ENCODE measurements around the gene ST6GALNAC5.
"Not testable (repeated sequence)": the region's sequence is repeated elsewhere in the genome, so short reads cannot be mapped to it uniquely, and the experiment has no call there.

The ST6GALNAC5 gene

GRCh38 chr1:76959556-76959955 is 92.3 kb downstream of the ST6GALNAC5 start:
- POLR2A ChIA-PET (ENCODE audit: low non-redundant PET), result no interaction called here
- TF ChIP-seq CTCF (conservative IDR thresholded peaks at IDR 0.05; ENCODE audit: low read depth), result no peak
- CTCF ChIA-PET, result interaction anchor here (0.6 kb wide), 1 partner anchor 940 kb away, joined by 3 read pairs; no protein-coding TSS in a partner anchor
- no peak for DNase-seq (ENCODE audit: low spot score)
- H3K27ac ChIP-seq, result no peak overlapping the region

DNA sequence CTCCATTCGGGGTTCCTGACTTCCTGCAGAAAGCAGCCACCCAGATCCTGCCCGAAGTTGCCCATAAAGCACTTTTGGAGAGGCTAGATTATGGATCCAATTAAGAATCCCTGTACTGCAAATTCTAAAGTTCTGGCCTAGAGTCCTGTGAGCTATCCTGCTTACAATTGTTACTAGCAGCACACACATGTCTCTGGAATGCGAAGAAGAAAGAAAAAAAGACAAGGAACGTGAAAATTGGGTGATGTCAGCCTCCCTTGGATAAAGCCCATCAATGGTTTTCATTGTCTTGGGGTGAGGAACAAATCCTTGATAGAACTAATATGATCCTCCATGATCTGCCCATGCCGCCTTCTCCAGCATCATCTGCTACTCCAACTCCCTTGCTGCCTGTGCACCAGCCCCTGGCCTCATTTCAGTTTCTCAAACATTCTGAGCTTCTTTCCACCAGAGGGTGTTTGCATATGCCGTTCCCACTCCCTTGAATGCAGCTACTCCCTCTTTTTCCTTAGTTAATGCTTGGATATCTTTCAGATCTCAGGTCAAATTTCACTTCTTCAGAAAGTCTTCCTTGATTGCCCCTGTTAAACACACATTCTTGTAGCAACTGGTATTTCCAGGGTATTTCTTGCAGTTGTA is 94.0 kb downstream of the ST6GALNAC5 start:
- no peak overlapping the region for H3K27ac ChIP-seq
- DNase-seq (ENCODE audit: low spot score), result no peak
- ChIA-PET CTCF (no interaction called here), POLR2A (ENCODE audit: low non-redundant PET) (no interaction called here)
- no peak for TF ChIP-seq CTCF (conservative IDR thresholded peaks at IDR 0.05; ENCODE audit: low read depth)

DNA sequence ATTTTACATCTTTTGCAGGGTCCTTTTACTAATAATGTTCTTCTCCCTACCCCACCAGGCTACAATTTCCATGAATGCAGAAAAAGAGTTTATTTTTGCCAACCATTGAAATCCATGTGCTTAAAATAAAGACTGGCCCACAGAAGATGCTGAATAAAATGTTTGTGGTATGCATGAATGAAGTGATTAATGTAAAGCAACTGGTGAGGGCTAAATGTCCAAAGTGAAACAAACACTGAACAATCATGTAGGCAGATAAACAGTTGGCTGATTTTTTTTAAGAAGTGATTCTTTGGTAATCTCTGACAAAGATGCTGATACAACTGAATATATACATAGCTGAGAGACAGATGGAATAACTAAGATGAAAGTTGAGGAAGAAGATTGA is 94.5 kb downstream of the ST6GALNAC5 start:
- DNase-seq (ENCODE audit: low spot score), result no peak
- no peak overlapping the region for H3K27ac ChIP-seq
- TF ChIP-seq CTCF (conservative IDR thresholded peaks at IDR 0.05; ENCODE audit: low read depth), result no peak
- ChIA-PET CTCF (no interaction called here), POLR2A (ENCODE audit: low non-redundant PET) (no interaction called here)

DNA sequence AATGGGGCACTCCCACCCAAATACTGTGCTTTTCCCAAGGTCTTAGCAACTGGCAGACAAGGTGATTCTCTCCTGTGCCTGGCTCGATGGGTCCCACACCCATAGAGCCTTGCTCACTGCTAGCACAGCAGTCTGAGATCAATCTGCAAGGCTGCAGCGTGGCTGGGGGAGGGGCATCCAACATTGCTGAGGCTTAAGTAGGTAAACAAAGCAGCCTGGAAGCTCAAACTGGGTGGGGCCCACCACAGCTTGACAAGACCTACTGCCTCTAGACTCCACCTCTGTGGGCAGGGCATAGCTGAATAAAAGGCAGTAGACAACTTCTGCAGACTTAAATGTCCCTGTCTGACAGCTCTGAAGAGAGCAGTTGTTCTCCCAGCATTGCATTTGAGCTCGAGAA is 114.0 kb downstream of the ST6GALNAC5 start:
- H3K27ac ChIP-seq; DNase-seq (ENCODE audit: low spot score); CTCF ChIA-PET; POLR2A ChIA-PET (ENCODE audit: low non-redundant PET): not testable (repeated sequence)

DNA sequence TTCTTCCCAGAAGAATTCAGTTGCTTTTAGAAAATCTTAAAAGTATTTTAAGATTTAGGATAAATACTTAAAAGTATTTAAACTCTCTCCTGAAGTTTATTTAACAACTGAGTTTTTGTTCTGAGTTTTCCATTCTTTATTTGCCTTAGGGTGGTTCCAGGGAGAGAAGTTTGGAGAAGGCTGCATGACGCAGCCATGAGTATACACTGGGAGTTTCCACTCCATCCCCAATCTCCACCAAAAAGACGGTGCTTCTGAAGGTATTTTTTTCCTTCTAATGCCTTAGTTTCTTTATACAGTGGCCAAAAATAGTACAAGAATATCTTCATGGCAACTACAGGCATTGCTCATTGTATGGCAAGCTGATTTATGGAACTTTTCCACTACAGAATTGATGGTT is 122.7 kb downstream of the ST6GALNAC5 start:
- POLR2A ChIA-PET (ENCODE audit: low non-redundant PET), result no interaction called here
- CTCF ChIA-PET, result no interaction called here
- no peak for TF ChIP-seq CTCF (conservative IDR thresholded peaks at IDR 0.05; ENCODE audit: low read depth)
- DNase-seq (ENCODE audit: low spot score), result no peak
- H3K27ac ChIP-seq, result no peak overlapping the region

DNA sequence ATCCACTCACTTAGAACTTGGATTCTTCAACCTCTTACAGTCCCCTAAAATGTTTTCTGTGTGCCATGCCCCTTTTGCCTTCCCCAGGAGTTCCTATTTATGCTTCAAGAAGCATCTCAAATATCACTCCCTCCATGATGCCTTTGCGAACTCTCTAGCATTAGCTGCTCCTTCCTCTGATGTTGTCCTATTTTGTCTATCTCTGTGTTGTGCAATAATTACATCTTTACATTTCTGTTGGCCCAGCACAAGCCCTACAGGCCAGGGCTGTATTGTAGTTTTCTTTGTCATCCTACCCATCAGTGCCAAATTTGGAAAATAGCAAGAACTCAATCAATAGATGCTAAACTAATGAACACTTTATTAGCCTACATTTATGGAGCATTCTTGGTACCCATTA is 125.8 kb downstream of the ST6GALNAC5 start:
- ChIA-PET CTCF (interaction anchor here (0.6 kb wide), 3 partner anchors 27 to 825 kb away, joined by 3 to 7 read pairs (median 6); no protein-coding TSS in a partner anchor), POLR2A (ENCODE audit: low non-redundant PET) (no interaction called here)
- H3K27ac ChIP-seq, result no peak overlapping the region
- no peak for DNase-seq (ENCODE audit: low spot score)
- no peak for TF ChIP-seq CTCF (conservative IDR thresholded peaks at IDR 0.05; ENCODE audit: low read depth)

- H3K27ac ChIP-seq, result no peak overlapping the region
- ChIA-PET POLR2A (ENCODE audit: low non-redundant PET) (no interaction called here), CTCF (interaction anchor here (0.7 kb wide), 1 partner anchor 97 kb away, joined by 7 read pairs; no protein-coding TSS in a partner anchor)
- DNase-seq (ENCODE audit: low spot score), result peak; percentile 85
- no peak for TF ChIP-seq CTCF (conservative IDR thresholded peaks at IDR 0.05; ENCODE audit: low read depth)
These were observed 131.4 kb downstream of the ST6GALNAC5 start for GRCh38 chr1:76998582-76999223.
